ENCODE data around the gene MYRFL.

DNA sequence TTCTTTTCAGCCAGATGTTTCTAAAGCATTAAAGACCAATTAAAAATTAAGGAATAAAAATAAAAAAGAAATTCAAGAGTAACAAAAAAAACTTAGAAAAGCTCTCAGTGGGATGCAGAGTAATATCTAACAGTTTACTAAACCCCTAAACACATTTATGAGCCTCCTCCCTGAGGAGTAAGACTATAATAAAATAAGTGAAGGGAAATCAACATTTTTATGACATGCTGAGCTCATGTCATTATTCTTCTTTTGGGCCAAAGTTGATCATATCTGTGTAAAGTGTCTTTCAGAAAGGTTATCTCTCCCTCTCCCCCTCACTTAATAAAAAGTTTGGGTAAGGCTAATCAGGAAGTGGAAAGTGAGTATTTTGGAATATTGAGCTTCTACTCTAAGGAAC, 122.1 kb downstream of the MYRFL start:
- TF ChIP-seq, protein P1, sequence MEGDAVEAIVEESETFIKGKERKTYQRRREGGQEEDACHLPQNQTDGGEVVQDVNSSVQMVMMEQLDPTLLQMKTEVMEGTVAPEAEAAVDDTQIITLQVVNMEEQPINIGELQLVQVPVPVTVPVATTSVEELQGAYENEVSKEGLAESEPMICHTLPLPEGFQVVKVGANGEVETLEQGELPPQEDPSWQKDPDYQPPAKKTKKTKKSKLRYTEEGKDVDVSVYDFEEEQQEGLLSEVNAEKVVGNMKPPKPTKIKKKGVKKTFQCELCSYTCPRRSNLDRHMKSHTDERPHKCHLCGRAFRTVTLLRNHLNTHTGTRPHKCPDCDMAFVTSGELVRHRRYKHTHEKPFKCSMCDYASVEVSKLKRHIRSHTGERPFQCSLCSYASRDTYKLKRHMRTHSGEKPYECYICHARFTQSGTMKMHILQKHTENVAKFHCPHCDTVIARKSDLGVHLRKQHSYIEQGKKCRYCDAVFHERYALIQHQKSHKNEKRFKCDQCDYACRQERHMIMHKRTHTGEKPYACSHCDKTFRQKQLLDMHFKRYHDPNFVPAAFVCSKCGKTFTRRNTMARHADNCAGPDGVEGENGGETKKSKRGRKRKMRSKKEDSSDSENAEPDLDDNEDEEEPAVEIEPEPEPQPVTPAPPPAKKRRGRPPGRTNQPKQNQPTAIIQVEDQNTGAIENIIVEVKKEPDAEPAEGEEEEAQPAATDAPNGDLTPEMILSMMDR (IDR thresholded peaks at IDR 0.05 in 4 of 5, conservative IDR thresholded peaks at IDR 0.05 in 1 of 5), result no peak
- no peak for TF ChIP-seq POLR2A (IDR thresholded peaks at IDR 0.05)
